ENCODE data around the gene UNCX. TPM values are rescaled to one million over a fixed set of nuclear protein-coding genes. Genes with fewer than 3 reads are reported as not detected.
"Not testable (repeated sequence)": the region's sequence is repeated elsewhere in the genome, so short reads cannot be mapped to it uniquely, and the experiment has no call there.

The UNCX gene
- total and polyA plus RNA-seq, 8 donors: not detected

GRCh38 chr7:1271046-1271445 lies 38.4 kb downstream of the UNCX start:
- 88 to 92% (median 90%) methylated on average over 14 of the region's 14 CpGs for WGBS, 5 donors
- intact Hi-C loops (cut with DNase I; ENCODE audit: low total_unique reads): no loop called here
- no peak for DNase-seq
- Histone ChIP-seq H3K27ac (no peak overlapping the region), H3K36me3 (no peaks in the 10 kb centered on the region), H3K9me3 (peaks cover 0 to 4% (median 2%) of the 10 kb centered on the region in 4 donors), H3K27me3 (peaks cover 10 to 79% (median 65%) of the 10 kb centered on the region in 3 donors), H3K4me3 (no peak overlapping the region), H3K4me1 (no peaks in the 10 kb centered on the region)
- no peak for TF ChIP-seq EP300 (IDR thresholded peaks at IDR 0.05)
- TF ChIP-seq POLR2A (IDR thresholded peaks at IDR 0.05): no peak
- TF ChIP-seq, protein P1, sequence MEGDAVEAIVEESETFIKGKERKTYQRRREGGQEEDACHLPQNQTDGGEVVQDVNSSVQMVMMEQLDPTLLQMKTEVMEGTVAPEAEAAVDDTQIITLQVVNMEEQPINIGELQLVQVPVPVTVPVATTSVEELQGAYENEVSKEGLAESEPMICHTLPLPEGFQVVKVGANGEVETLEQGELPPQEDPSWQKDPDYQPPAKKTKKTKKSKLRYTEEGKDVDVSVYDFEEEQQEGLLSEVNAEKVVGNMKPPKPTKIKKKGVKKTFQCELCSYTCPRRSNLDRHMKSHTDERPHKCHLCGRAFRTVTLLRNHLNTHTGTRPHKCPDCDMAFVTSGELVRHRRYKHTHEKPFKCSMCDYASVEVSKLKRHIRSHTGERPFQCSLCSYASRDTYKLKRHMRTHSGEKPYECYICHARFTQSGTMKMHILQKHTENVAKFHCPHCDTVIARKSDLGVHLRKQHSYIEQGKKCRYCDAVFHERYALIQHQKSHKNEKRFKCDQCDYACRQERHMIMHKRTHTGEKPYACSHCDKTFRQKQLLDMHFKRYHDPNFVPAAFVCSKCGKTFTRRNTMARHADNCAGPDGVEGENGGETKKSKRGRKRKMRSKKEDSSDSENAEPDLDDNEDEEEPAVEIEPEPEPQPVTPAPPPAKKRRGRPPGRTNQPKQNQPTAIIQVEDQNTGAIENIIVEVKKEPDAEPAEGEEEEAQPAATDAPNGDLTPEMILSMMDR (IDR thresholded peaks at IDR 0.05): no peak
- no peak for TF ChIP-seq POLR2AphosphoS5 (IDR thresholded peaks at IDR 0.05)

- no peaks in the 10 kb centered on the region for H3K4me1 ChIP-seq
- H3K36me3 ChIP-seq: no peaks in the 10 kb centered on the region
- H3K27ac ChIP-seq: no peak overlapping the region
- DNase-seq: no peak
- H3K27me3 ChIP-seq: peaks cover 10 to 79% (median 65%) of the 10 kb centered on the region in 3 donors
- intact Hi-C loops (cut with DNase I; ENCODE audit: low total_unique reads): no loop called here
- H3K9me3 ChIP-seq: peaks cover 0 to 4% (median 2%) of the 10 kb centered on the region in 4 donors
- TF ChIP-seq, protein P1 (IDR thresholded peaks at IDR 0.05): no peak
- TF ChIP-seq POLR2A (IDR thresholded peaks at IDR 0.05): no peak
- TF ChIP-seq EP300 (IDR thresholded peaks at IDR 0.05): no peak
- no peak for TF ChIP-seq POLR2AphosphoS5 (IDR thresholded peaks at IDR 0.05)
- no peak overlapping the region for H3K4me3 ChIP-seq
- WGBS, 5 donors: 79 to 90% (median 87%) methylated on average over 6 to 14 of the region's 14 CpGs
These were observed 39.0 kb downstream of the UNCX start for GRCh38 chr7:1271656-1272055.

DNA sequence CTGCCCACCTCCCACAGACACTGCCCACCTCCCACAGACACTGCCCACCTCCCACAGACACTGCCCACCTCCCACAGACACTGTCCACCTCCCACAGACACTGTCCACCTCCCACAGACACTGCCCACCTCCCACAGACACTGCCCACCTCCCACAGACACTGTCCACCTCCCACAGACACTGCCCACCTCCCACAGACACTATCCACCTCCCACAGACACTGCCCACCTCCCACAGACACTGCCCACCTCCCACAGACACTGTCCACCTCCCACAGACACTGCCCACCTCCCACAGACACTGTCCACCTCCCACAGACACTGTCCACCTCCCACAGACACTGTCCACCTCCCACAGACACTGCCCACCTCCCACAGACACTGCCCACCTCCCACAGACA lies 39.5 kb downstream of the UNCX start:
- not testable (repeated sequence) for DNase-seq, H3K4me1 ChIP-seq

GRCh38 chr7:1274121-1274875 lies 41.6 kb downstream of the UNCX start:
- no peaks in the 10 kb centered on the region for H3K36me3 ChIP-seq
- H3K27me3 ChIP-seq: peaks cover 10 to 77% (median 43%) of the 10 kb centered on the region in 3 donors
- no peak for TF ChIP-seq POLR2A (IDR thresholded peaks at IDR 0.05)
- TF ChIP-seq POLR2AphosphoS5 (IDR thresholded peaks at IDR 0.05): no peak
- no peak for DNase-seq
- 70 to 93% (median 76%) methylated on average over 11 to 30 of the region's 30 CpGs for WGBS, 5 donors
- H3K4me3 ChIP-seq: no peak overlapping the region
- H3K4me1 ChIP-seq: no peaks in the 10 kb centered on the region
- intact Hi-C loops (cut with DNase I; ENCODE audit: low total_unique reads): no loop called here
- H3K27ac ChIP-seq: no peak overlapping the region
- peaks cover 0 to 4% (median 2%) of the 10 kb centered on the region in 4 donors for H3K9me3 ChIP-seq

More for the DNA sequence above, 39.5 kb downstream of the UNCX start:
- H3K4me3 ChIP-seq; H3K36me3 ChIP-seq; H3K9me3 ChIP-seq; H3K27ac ChIP-seq; intact Hi-C loops (cut with DNase I; ENCODE audit: low total_unique reads): not testable (repeated sequence)
- H3K27me3 ChIP-seq: peaks cover 10 to 79% (median 61%) of the 10 kb centered on the region in 3 donors

DNA sequence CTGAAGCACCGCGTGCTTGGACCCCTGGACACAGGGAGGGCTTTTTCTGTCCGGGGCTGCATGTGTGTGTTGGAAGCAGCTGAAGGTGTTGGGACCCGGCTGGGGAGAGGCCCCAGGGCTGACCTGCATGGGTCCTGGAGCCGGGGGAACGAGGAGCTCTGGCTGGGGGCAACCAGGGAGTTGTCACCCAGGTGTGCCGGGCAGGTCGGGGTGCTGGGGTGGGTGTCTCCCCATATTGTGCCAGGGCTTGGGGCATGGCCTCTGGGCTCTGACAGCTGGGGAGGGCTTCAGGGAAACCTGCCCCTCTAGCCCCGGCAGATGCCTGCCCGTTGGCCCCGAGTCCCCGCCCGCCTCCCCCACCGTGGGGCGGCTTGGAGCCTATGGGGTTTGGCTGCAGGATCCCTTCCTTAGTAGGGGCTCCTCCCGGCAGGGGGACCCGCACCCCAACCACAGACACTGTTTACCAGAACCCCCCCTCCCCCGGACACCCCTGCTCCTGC lies 42.3 kb downstream of the UNCX start:
- Histone ChIP-seq H3K27me3 (peaks cover 8 to 73% (median 37%) of the 10 kb centered on the region in 3 donors), H3K36me3 (no peaks in the 10 kb centered on the region), H3K4me3 (no peak overlapping the region), H3K9me3 (peaks cover 0 to 4% (median 2%) of the 10 kb centered on the region in 4 donors), H3K27ac (no peak overlapping the region), H3K4me1 (no peaks in the 10 kb centered on the region)
- no peak for DNase-seq
- intact Hi-C loops (cut with DNase I; ENCODE audit: low total_unique reads): no loop called here
- 64 to 74% (median 67%) methylated on average over 9 to 18 of the region's 18 CpGs for WGBS, 5 donors
- TF ChIP-seq, protein P1 (IDR thresholded peaks at IDR 0.05): no peak
- TF ChIP-seq POLR2AphosphoS5 (IDR thresholded peaks at IDR 0.05) (no peak), POLR2A (IDR thresholded peaks at IDR 0.05) (no peak)

Data from stomach (tissue), 9 donors.